H1 (cell line): ENCODE data around the gene TPST2. TPM values are rescaled to one million over a fixed set of nuclear protein-coding genes. Genes with fewer than 3 reads are reported as not detected.

Experiments used
- CTCF ChIA-PET: fragments of 300-600 bp; sonication (Branson Sonifier 250); formaldehyde crosslinking; loops from one replicate; lab custom pipeline; 2021; ENCODE audit not compliant: partially characterized antibody; lab: Charles Lee
- POLR2A ChIA-PET: fragments of 300-600 bp; sonication (Branson Sonifier 250); formaldehyde crosslinking; loops from one replicate; lab custom pipeline; 2021; ENCODE audit warnings: inconsistent platforms; ENCODE audit not compliant: partially characterized antibody; lab: Charles Lee
- DNase-seq, 2 experiments: peaks; one replicate each; pipeline versions ENCODE4 v3.0.0 to v3.0.0-alpha.2; 2010 to 2022; ENCODE audit warnings: low spot score in 2 of 2, low read depth in 1 of 2, mixed read lengths in 1 of 2
- FAIRE-seq: peaks from 2 replicates; lab custom pipeline; 2011; peaks lifted over from hg19 to GRCh38; lab: Jason Lieb, UNC
- H2AFZ ChIP-seq: 2 replicates; pipeline ENCODE4 v1.8.1; 2012; ENCODE audit warnings: low read length, inconsistent platforms
- H2AK5ac ChIP-seq: 2 replicates; pipeline ENCODE4 v1.6.1; 2013; ENCODE audit warnings: low read depth, low read length
- H2BK120ac ChIP-seq: replicated peaks from 2 replicates; pipeline ENCODE3; 2013; ENCODE audit warnings: low read depth, low read length, inconsistent platforms
- H2BK12ac ChIP-seq: 2 replicates; pipeline ENCODE4 v1.6.1; 2013; ENCODE audit warnings: low read depth, low read length
- H2BK15ac ChIP-seq: 2 replicates; pipeline ENCODE4 v1.6.1; 2013; ENCODE audit warnings: low read length
- H2BK20ac ChIP-seq: 2 replicates; pipeline ENCODE4 v1.6.1; 2013; ENCODE audit warnings: low read length
- H2BK5ac ChIP-seq: 2 replicates; pipeline ENCODE4 v1.6.1; 2013; ENCODE audit warnings: low read depth, low read length
- H3K14ac ChIP-seq: 2 replicates; pipeline ENCODE4 v1.6.1; 2013; ENCODE audit warnings: inconsistent platforms; ENCODE audit not compliant: insufficient read length
- H3K18ac ChIP-seq: 2 replicates; pipeline ENCODE4 v1.6.1; 2013; ENCODE audit warnings: low read length; ENCODE audit errors: extremely low read depth
- H3K23ac ChIP-seq: 2 replicates; pipeline ENCODE4 v1.6.1; 2013; ENCODE audit warnings: inconsistent platforms; ENCODE audit not compliant: insufficient read length
- H3K23me2 ChIP-seq: 2 replicates; pipeline ENCODE4 v1.6.1; 2013; ENCODE audit warnings: low read depth, low read length
- H3K27ac ChIP-seq: 2 replicates; pipeline ENCODE4 v1.6.1; 2011; ENCODE audit warnings: low read depth, low read length, inconsistent platforms
- H3K27me3 ChIP-seq, 4 experiments: replicated peaks in 1 of 4; 1 replicate in 1 of 4; 2 replicates in 3 of 4; pipeline versions ENCODE4 v1.6.1 to v1.8.1; 2011 to 2013; ENCODE audit warnings: low read length in 3 of 4, mild to moderate bottlenecking in 3 of 4, inconsistent platforms in 2 of 4, mixed read lengths in 2 of 4, moderate library complexity in 1 of 4; ENCODE audit not compliant: control insufficient read depth in 3 of 4, insufficient read depth in 3 of 4; ENCODE audit errors: extremely low read depth in 1 of 4
- H3K36me3 ChIP-seq, 4 experiments: 2 replicates each; pipeline versions ENCODE4 v1.6.1 to v1.8.1; 2011 to 2013; ENCODE audit warnings: mild to moderate bottlenecking in 4 of 4, low read length in 3 of 4, moderate library complexity in 2 of 4, control low read depth in 1 of 4, inconsistent platforms in 1 of 4; ENCODE audit not compliant: insufficient read depth in 4 of 4, control insufficient read depth in 2 of 4
- H3K4ac ChIP-seq: replicated peaks from 2 replicates; pipeline ENCODE3; 2013; ENCODE audit warnings: low read length, low read depth, mixed read lengths, inconsistent platforms; ENCODE audit not compliant: insufficient read length
- H3K4me1 ChIP-seq, 4 experiments: replicated peaks in 1 of 4; 1 replicate in 1 of 4; 2 replicates in 3 of 4; pipeline versions ENCODE4 v1.6.1 to v1.8.1; 2011 to 2013; ENCODE audit warnings: low read length in 3 of 4, inconsistent platforms in 2 of 4, mixed read lengths in 1 of 4; ENCODE audit not compliant: insufficient read depth in 4 of 4, control insufficient read depth in 3 of 4
- H3K4me2 ChIP-seq, 2 experiments: 2 replicates each; pipeline versions ENCODE4 v1.6.1 to v1.8.1; 2011 to 2013; ENCODE audit warnings: low read depth in 2 of 2, low read length in 2 of 2, control low read depth in 1 of 2, inconsistent platforms in 1 of 2, mild to moderate bottlenecking in 1 of 2; ENCODE audit not compliant: insufficient read depth in 1 of 2
- H3K4me3 ChIP-seq, 4 experiments: fragments of 200-600, 300-600 bp in 1 of 4; sonication (generic), shearing (Covaris generic), sonication (Bioruptor Twin) in 1 of 4; 2 replicates each; pipeline versions ENCODE4 v1.5.1 to v1.8.1; 2011 to 2016; ENCODE audit warnings: low read length in 4 of 4, low read depth in 3 of 4, control low read depth in 2 of 4, inconsistent platforms in 2 of 4, mild to moderate bottlenecking in 2 of 4, mixed read lengths in 1 of 4, moderate library complexity in 1 of 4; ENCODE audit not compliant: insufficient read depth in 2 of 4; ENCODE audit errors: extremely low read depth in 1 of 4
- H3K56ac ChIP-seq: replicated peaks from 2 replicates; pipeline ENCODE3; 2013; ENCODE audit warnings: low read depth, mild to moderate bottlenecking, mixed read lengths, low read length, inconsistent platforms; ENCODE audit not compliant: insufficient read length
- H3K79me1 ChIP-seq: 2 replicates; pipeline ENCODE4 v1.6.1; 2013; ENCODE audit warnings: low read depth, low read length, control low read depth
- H3K79me2 ChIP-seq, 2 experiments: 2 replicates each; pipeline versions ENCODE4 v1.6.1 to v1.8.1; 2012 to 2013; ENCODE audit warnings: low read length in 2 of 2, mild to moderate bottlenecking in 2 of 2, inconsistent platforms in 1 of 2; ENCODE audit not compliant: insufficient read depth in 2 of 2, control insufficient read depth in 1 of 2
- H3K9ac ChIP-seq, 4 experiments: replicated peaks in 1 of 4; 1 replicate in 1 of 4; 2 replicates in 3 of 4; pipeline versions ENCODE4 v1.6.1 to v1.8.1; 2011 to 2013; ENCODE audit warnings: low read depth in 3 of 4, low read length in 3 of 4, control low read depth in 2 of 4, mild to moderate bottlenecking in 2 of 4, moderate library complexity in 2 of 4, inconsistent platforms in 1 of 4; ENCODE audit errors: extremely low read depth in 1 of 4
- H3K9me3 ChIP-seq, 2 experiments: 2 replicates each; pipeline versions ENCODE4 v1.6.1 to v1.8.1; 2012 to 2013; ENCODE audit warnings: mild to moderate bottlenecking in 2 of 2, moderate library complexity in 2 of 2, control low read depth in 1 of 2, inconsistent platforms in 1 of 2, low read depth in 1 of 2, low read length in 1 of 2, mixed read lengths in 1 of 2; ENCODE audit not compliant: insufficient read depth in 2 of 2
- H4K20me1 ChIP-seq, 2 experiments: replicated peaks in 1 of 2; 2 replicates each; pipeline versions ENCODE3 to v1.8.1; 2011 to 2013; ENCODE audit warnings: inconsistent platforms in 2 of 2, low read length in 2 of 2, mild to moderate bottlenecking in 1 of 2; ENCODE audit not compliant: insufficient read depth in 2 of 2, control insufficient read depth in 1 of 2
- H4K5ac ChIP-seq: 2 replicates; pipeline ENCODE4 v1.6.1; 2013; ENCODE audit warnings: low read length, low read depth, mixed read lengths, inconsistent platforms; ENCODE audit not compliant: insufficient read length
- H4K8ac ChIP-seq: 2 replicates; pipeline ENCODE4 v1.8.0; 2013; ENCODE audit warnings: mild to moderate bottlenecking, moderate library complexity, low read length, inconsistent platforms; ENCODE audit not compliant: insufficient read depth; ENCODE audit errors: extremely low read depth
- H4K91ac ChIP-seq: replicated peaks from 2 replicates; pipeline ENCODE3; 2013; ENCODE audit warnings: low read length, mixed read lengths, inconsistent platforms; ENCODE audit not compliant: insufficient read length
- BCL11A ChIP-seq, 2 experiments: IDR thresholded peaks; one replicate each; pipeline ENCODE4 v1.6.1; 2011; ENCODE audit warnings: low read depth in 2 of 2, low read length in 2 of 2, mild to moderate bottlenecking in 2 of 2
- CEBPB ChIP-seq: IDR thresholded peaks from 2 replicates; pipeline ENCODE4 v1.6.1; 2012; ENCODE audit warnings: low read depth, low read length
- CHD1 ChIP-seq: IDR thresholded peaks from 2 replicates; pipeline ENCODE4 v1.6.1; 2012; ENCODE audit warnings: low read depth, low read length, improper control_type of control experiment
- GABPA ChIP-seq: IDR thresholded peaks from 2 replicates; pipeline ENCODE4 v1.6.1; 2011; ENCODE audit warnings: mild to moderate bottlenecking, low read length, moderate library complexity, borderline replicate concordance; ENCODE audit not compliant: insufficient read depth
- KDM1A ChIP-seq: fragments of 200-600, 300-600 bp; sonication (generic); IDR thresholded peaks from 2 replicates; pipeline ENCODE4 v1.7.1; 2016; ENCODE audit warnings: mild to moderate bottlenecking, low read length, borderline replicate concordance
- NANOG ChIP-seq: IDR thresholded peaks from 2 replicates; pipeline ENCODE4 v1.6.1; 2011; ENCODE audit warnings: low read length, low read depth, mild to moderate bottlenecking, inconsistent platforms; ENCODE audit not compliant: insufficient read depth, poor library complexity, severe bottlenecking
- SP2 ChIP-seq: IDR thresholded peaks from 2 replicates; pipeline ENCODE4 v1.6.1; 2012; ENCODE audit warnings: mild to moderate bottlenecking, low read length, inconsistent platforms
- TAF1 ChIP-seq: IDR thresholded peaks from 2 replicates; pipeline ENCODE4 v1.6.1; 2011; ENCODE audit warnings: mild to moderate bottlenecking, low read depth, low read length
- TCF12 ChIP-seq: IDR thresholded peaks from 2 replicates; pipeline ENCODE4 v1.6.1; 2011; ENCODE audit warnings: low read depth, mild to moderate bottlenecking, low read length
- YY1 ChIP-seq: IDR thresholded peaks from 2 replicates; pipeline ENCODE4 v1.6.1; 2011; ENCODE audit warnings: low read depth, mild to moderate bottlenecking, low read length
- WGBS, 2 experiments: shearing (Covaris generic) in 1 of 2; methylation state at CpG; one replicate each; pipeline versions ENCODE4 v1.1.6 to v1.1.7; 2013 to 2015; ENCODE audit warnings: low lambda C conversion rate in 2 of 2, mixed read lengths in 2 of 2, inconsistent platforms in 1 of 2, low coverage in 1 of 2, missing lambda C conversion rate in 1 of 2; ENCODE audit not compliant: insufficient replicate concordance in 2 of 2, insufficient coverage in 1 of 2, insufficient read length in 1 of 2; ENCODE audit errors: extremely low coverage in 1 of 2, missing lambda C conversion rate in 1 of 2; 5-methylcytosine and 5-hydroxymethylcytosine counted together
- polyA plus RNA-seq, 7 experiments: library from polyadenylated mRNA; depleted of rRNA in 3 of 7; stranded (reverse) in 5 of 7; unstranded in 2 of 7; fragments of >200 nt in 5 of 7; fragments of 200-250 nt in 2 of 7; gene quantifications; 1 replicate in 5 of 7; 2 replicates in 1 of 7; 4 replicates in 1 of 7; pipeline versions ENCODE4 v1.2.1 to v1.2.3, GENCODE V29; 2011 to 2013; ENCODE audit warnings: missing spikeins in 2 of 7, mixed read lengths in 2 of 7
- total RNA-seq: library from RNA; stranded (reverse); fragmentation: NEBNext Ultra II Directional; extraction: Animal tissue kit (Norgen Biotek cat#: 25700); gene quantifications from 2 replicates; pipeline ENCODE4 v1.2.1, GENCODE V29; 2021

Gene TPST2
- total and polyA plus RNA-seq, 2 of the 8 experiments (the other 6 are each of a cell fraction or from before 2014, with no cell fraction given), result 58.8 to 143 TPM

DNA sequence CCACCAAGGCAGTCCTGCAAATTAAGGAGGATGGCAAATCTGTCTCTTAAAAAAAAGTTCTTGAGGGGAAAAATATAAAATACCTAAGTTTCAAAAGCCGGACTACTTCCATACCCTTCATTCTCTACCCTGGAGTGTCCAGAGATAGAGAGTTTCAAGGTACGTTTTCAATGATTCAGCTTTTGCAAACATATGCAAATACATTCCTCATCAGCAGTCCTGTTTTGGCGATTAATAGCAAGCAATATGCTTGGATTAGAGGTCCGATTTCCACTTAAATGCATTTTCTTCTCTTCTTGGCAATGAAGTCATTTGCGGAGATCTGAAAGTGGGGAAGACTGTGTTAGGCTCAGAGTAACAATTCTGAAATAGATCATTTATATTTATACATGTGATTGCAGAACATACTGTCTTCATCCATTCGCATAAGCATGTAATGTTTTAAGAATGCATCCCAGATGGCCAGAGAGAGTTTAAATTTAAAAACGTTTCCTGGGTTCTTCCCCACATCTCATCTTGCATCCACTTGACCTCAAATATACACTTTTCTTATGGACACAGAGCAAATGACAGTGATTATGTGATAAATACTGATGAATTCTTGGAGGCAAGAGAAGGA, 63.9 kb downstream of the TPST2 start:
- DNase-seq, result no peak
- Histone ChIP-seq H4K5ac (no peak overlapping the region), H3K27ac (no peak overlapping the region), H2BK15ac (no peak overlapping the region), H3K4me3 (no peak overlapping the region), H2BK120ac (no peak overlapping the region), H4K91ac (no peak overlapping the region), H2AK5ac (no peak overlapping the region), H3K79me1 (no peaks in the 10 kb centered on the region), H3K9me3 (no peaks in the 10 kb centered on the region), H3K18ac (no peak overlapping the region), H3K79me2 (no peaks in the 10 kb centered on the region), H3K9ac (no peak overlapping the region), H3K4me1 (no peaks in the 10 kb centered on the region), H3K23me2 (no peaks in the 10 kb centered on the region), H3K23ac (no peak overlapping the region), H2BK5ac (no peak overlapping the region), H2AFZ (no peak overlapping the region), H4K20me1 (peaks cover 0 to 3% of the 10 kb centered on the region in 2 experiments), H4K8ac (no peak overlapping the region), H2BK12ac (no peak overlapping the region), H3K4ac (no peak overlapping the region), H3K14ac (no peak overlapping the region), H3K56ac (no peak overlapping the region), H3K27me3 (no peaks in the 10 kb centered on the region; a peak in 1 of 7 replicates), H2BK20ac (no peak overlapping the region), H3K4me2 (no peak overlapping the region), H3K36me3 (peaks cover 4 to 55% (median 36%) of the 10 kb centered on the region in 4 experiments; a peak in 6 of 8 replicates)
- 86% methylated on average over 7 of the region's 7 CpGs; no CpG with 5 or more reads in 1 of the 2 experiments for WGBS, 2 experiments
- FAIRE-seq, result no peak
- ChIA-PET CTCF (no interaction called here), POLR2A (interaction anchor here (1.2 to 1.6 kb wide), 2 partner anchors 10 to 25 kb away, joined by 3 read pairs; no protein-coding TSS in a partner anchor)
- TF ChIP-seq TAF1 (no peak), NANOG (no peak), KDM1A (no peak), YY1 (no peak), BCL11A (IDR thresholded peaks at IDR 0.05; ENCODE audit: low read depth in 2 of 2, low read length in 2 of 2) (no peak), CHD1 (no peak), TCF12 (no peak), SP2 (no peak), GABPA (no peak), CEBPB (no peak)
